Central memory CD8-positive, alpha-beta T cell (primary cell): Measurements from ENCODE around the gene CCDC196.

Source experiments
- ATAC-seq: fragments of 150-1000 bp; cut with Tn5 transposase; replicated peaks from 2 replicates; pipeline ENCODE4 v1.10.0; 2022; ENCODE audit warnings: mild to moderate bottlenecking, moderate FRiP score, moderate number of reproducible peaks; ENCODE audit not compliant: poor library complexity, severe bottlenecking; ENCODE audit errors: extremely low read depth
- DNase-seq, 2 donors: peaks; one replicate each; pipeline ENCODE4 v3.0.0; 2021; ENCODE audit warnings: low spot score in 2 of 2
- H3K27ac Mint-ChIP-seq: one replicate; pipeline ENCODE4 v1.8.0; 2022; ENCODE audit warnings: low read depth, mild to moderate bottlenecking, moderate library complexity, mixed read lengths
- H3K27me3 Mint-ChIP-seq: one replicate; pipeline ENCODE4 v1.8.0; 2022; ENCODE audit warnings: mixed read lengths
- H3K36me3 Mint-ChIP-seq: one replicate; pipeline ENCODE4 v1.8.0; 2022; ENCODE audit warnings: mild to moderate bottlenecking, moderate library complexity, mixed read lengths; ENCODE audit not compliant: insufficient read depth
- H3K4me1 Mint-ChIP-seq: one replicate; pipeline ENCODE4 v1.8.0; 2022; ENCODE audit warnings: mixed read lengths
- H3K4me3 Mint-ChIP-seq: one replicate; pipeline ENCODE4 v1.8.0; 2022; ENCODE audit warnings: mild to moderate bottlenecking, moderate library complexity, mixed read lengths
- H3K9me3 Mint-ChIP-seq: one replicate; pipeline ENCODE4 v1.8.0; 2022; ENCODE audit warnings: mixed read lengths

Gene CCDC196

GRCh38 chr14:66485910-66486421, at the start of gene CCDC196:
TSS of gene CCDC196 (plus strand) at chr14:66486371. CDS start at chr14:66486503, 132 bp downstream.
- Mint-ChIP-seq H3K4me1 (no peaks in the 10 kb centered on the region), H3K27ac (no peak within 1 kb of the TSS)
- no peak for ATAC-seq

DNA sequence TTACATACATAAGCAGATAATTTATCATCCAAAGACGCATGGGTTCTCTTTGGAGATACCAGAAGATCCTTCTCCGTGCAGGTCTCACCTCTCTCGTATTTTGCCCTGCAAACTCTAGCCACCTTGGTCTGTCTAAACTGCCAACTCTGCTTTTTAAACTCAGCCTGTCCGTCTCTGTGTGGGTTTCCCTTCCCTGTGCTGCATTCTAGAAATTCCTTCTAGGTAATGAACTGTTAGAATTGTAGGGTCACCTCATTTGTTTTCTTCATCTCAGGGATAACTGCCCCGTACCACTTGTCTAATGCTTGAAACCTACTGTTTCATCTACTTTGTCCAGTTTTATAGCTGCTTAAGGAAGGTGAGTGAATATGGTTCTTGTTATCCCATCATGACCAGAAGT, 45.4 kb upstream of the CCDC196 start:
- H3K27me3 Mint-ChIP-seq = peaks cover 12% of the 10 kb centered on the region
- no peak overlapping the region for H3K4me3 Mint-ChIP-seq
- no peak overlapping the region for H3K27ac Mint-ChIP-seq
- H3K4me1 Mint-ChIP-seq = no peaks in the 10 kb centered on the region
- H3K9me3 Mint-ChIP-seq = peaks cover 15% of the 10 kb centered on the region
- no peak for DNase-seq
- ATAC-seq = no peak
- no peaks in the 10 kb centered on the region for H3K36me3 Mint-ChIP-seq

More at GRCh38 chr14:66485910-66486421, at the start of gene CCDC196:
- no peaks in the 10 kb centered on the region for H3K9me3 Mint-ChIP-seq
- DNase-seq = no peak
- no peaks in the 10 kb centered on the region for H3K36me3 Mint-ChIP-seq
- H3K27me3 Mint-ChIP-seq = no peaks in the 10 kb centered on the region
- H3K4me3 Mint-ChIP-seq = no peak within 1 kb of the TSS

DNA sequence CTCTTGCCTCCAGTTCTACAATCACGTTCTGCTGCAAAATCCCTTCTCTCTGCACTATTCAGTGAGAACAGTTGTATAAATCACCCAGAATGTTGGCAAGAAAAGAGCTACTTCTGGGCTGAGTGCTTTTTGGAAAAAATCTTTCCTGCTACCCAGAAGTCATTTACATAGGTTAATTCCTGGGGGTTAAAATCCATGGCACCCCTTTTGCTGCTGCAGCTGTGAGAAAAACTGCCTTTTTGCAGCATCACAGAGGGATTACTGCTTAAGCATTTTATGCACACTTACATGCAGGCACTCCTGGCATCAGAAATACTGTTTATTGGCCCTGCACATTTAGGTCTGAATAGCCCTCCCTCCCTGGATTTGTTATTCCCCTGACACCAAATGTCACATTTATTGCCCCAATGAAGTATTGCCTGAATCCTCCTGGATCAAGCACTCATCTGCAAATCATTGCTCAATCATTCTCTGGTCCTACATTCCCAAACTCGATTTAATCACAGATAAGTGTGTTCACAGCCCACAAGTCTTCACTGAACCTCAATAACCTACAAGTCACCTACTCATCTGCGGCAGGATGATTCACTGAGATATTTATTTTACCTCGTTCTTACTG, 43.1 kb upstream of the CCDC196 start:
- H3K4me1 Mint-ChIP-seq = no peaks in the 10 kb centered on the region
- H3K9me3 Mint-ChIP-seq = peaks cover 15% of the 10 kb centered on the region
- no peaks in the 10 kb centered on the region for H3K36me3 Mint-ChIP-seq
- H3K27ac Mint-ChIP-seq = no peak overlapping the region
- no peak for ATAC-seq
- peaks cover 12% of the 10 kb centered on the region for H3K27me3 Mint-ChIP-seq
- DNase-seq = no peak
- H3K4me3 Mint-ChIP-seq = no peak overlapping the region

DNA sequence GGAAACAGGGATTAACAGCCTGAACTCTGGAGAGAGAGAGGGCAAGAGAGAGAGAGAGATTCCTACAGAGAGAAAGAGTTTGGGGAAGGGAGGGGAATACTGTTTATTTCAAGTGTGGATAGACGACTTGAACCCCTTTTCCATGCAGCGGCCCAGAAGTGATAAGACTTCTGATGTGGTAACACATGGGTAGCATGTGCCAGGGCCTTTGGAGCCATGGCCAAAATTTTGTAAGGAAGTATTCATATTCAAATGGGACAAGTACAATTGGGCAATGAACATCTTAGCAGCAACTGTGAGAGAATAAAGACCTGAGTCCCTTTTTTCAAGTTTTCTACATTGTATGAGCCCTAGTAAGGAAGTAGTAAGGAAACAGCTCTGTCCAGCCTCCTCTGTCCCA, 42.4 kb upstream of the CCDC196 start:
- no peak overlapping the region for H3K4me3 Mint-ChIP-seq
- peaks cover under 1% of the 10 kb centered on the region for H3K36me3 Mint-ChIP-seq
- no peak overlapping the region for H3K27ac Mint-ChIP-seq
- no peaks in the 10 kb centered on the region for H3K4me1 Mint-ChIP-seq
- peaks cover 12% of the 10 kb centered on the region for H3K27me3 Mint-ChIP-seq
- DNase-seq (no peak), ATAC-seq (no peak)
- H3K9me3 Mint-ChIP-seq = peaks cover 15% of the 10 kb centered on the region

- DNase-seq (no peak), ATAC-seq (no peak)
- H3K27ac Mint-ChIP-seq = no peak overlapping the region
- peaks cover 3% of the 10 kb centered on the region for H3K36me3 Mint-ChIP-seq
- H3K4me1 Mint-ChIP-seq = no peaks in the 10 kb centered on the region
- H3K4me3 Mint-ChIP-seq = no peak overlapping the region
- peaks cover 15% of the 10 kb centered on the region for H3K9me3 Mint-ChIP-seq
- H3K27me3 Mint-ChIP-seq = peaks cover 12% of the 10 kb centered on the region
These were observed 41.8 kb upstream of the CCDC196 start for GRCh38 chr14:66444271-66444927.

DNA sequence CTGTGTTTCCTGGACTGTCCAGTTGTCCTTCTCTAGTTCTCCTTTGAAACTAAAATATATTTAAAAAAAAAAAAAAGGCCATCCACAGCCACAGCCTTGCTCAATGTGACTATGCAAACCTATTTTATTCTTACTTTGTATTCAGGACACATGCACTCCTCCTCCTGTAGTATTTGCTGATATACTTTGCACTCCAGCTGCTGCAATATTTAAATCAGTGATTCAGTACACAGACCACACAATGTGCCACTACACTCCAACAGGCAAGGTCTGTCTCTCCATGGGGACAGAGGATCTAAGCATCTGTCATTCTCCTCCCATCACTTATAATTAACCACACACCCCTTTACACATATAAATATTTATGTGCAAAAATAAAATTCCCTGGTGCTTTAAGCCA, 40.2 kb upstream of the CCDC196 start:
- Mint-ChIP-seq H3K27me3 (peaks cover 12% of the 10 kb centered on the region), H3K36me3 (peaks cover 3% of the 10 kb centered on the region), H3K9me3 (peaks cover 1% of the 10 kb centered on the region), H3K4me1 (no peaks in the 10 kb centered on the region), H3K27ac (no peak overlapping the region), H3K4me3 (no peak overlapping the region)
- no peak for DNase-seq
- no peak for ATAC-seq

- no peak for ATAC-seq
- no peaks in the 10 kb centered on the region for H3K9me3 Mint-ChIP-seq
- H3K4me3 Mint-ChIP-seq = no peak overlapping the region
- DNase-seq = no peak
- H3K4me1 Mint-ChIP-seq = no peaks in the 10 kb centered on the region
- H3K36me3 Mint-ChIP-seq = peaks cover 4% of the 10 kb centered on the region
- H3K27ac Mint-ChIP-seq = no peak overlapping the region
- no peaks in the 10 kb centered on the region for H3K27me3 Mint-ChIP-seq
These were observed 32.7 kb upstream of the CCDC196 start for GRCh38 chr14:66453469-66453868.

GRCh38 chr14:66459603-66460002, 26.6 kb upstream of the CCDC196 start:
- peaks cover 1% of the 10 kb centered on the region for H3K36me3 Mint-ChIP-seq
- H3K27me3 Mint-ChIP-seq = no peaks in the 10 kb centered on the region
- DNase-seq (no peak), ATAC-seq (peak; percentile 88)
- H3K27ac Mint-ChIP-seq = no peak overlapping the region
- no peak overlapping the region for H3K4me3 Mint-ChIP-seq
- no peaks in the 10 kb centered on the region for H3K9me3 Mint-ChIP-seq
- H3K4me1 Mint-ChIP-seq = no peaks in the 10 kb centered on the region

GRCh38 chr14:66464261-66464660, 21.9 kb upstream of the CCDC196 start:
- Mint-ChIP-seq H3K4me1 (no peaks in the 10 kb centered on the region), H3K27me3 (no peaks in the 10 kb centered on the region), H3K9me3 (no peaks in the 10 kb centered on the region), H3K27ac (no peak overlapping the region), H3K4me3 (no peak overlapping the region), H3K36me3 (no peaks in the 10 kb centered on the region)
- DNase-seq (no peak), ATAC-seq (no peak)

GRCh38 chr14:66468778-66469367, 17.3 kb upstream of the CCDC196 start:
- Mint-ChIP-seq H3K4me3 (no peak overlapping the region), H3K27ac (no peak overlapping the region), H3K27me3 (no peaks in the 10 kb centered on the region), H3K4me1 (no peaks in the 10 kb centered on the region), H3K9me3 (no peaks in the 10 kb centered on the region), H3K36me3 (peaks cover 1% of the 10 kb centered on the region)
- DNase-seq = no peak
- ATAC-seq = no peak

DNA sequence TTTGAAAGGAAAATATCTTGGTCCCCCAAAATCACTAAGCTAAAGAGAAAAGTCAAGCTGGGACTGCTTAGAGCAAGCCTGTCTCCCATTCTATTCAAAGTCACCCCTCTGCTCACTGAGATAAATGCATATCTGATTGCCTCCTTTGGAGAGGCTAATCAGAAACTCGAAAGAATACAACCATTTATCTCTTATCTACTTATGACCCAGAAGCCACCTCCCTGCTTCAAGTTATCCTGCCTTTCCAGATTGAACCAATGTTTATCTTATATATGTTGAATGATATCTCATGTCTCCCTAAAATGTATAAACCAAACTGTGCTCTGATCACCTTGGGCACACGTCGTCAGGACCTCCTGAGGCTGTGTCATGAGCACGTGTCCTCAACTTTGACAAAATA, 14.6 kb upstream of the CCDC196 start:
- H3K36me3 Mint-ChIP-seq = peaks cover 1% of the 10 kb centered on the region
- H3K27ac Mint-ChIP-seq = no peak overlapping the region
- H3K27me3 Mint-ChIP-seq = no peaks in the 10 kb centered on the region
- ATAC-seq (no peak), DNase-seq (no peak)
- no peaks in the 10 kb centered on the region for H3K9me3 Mint-ChIP-seq
- no peaks in the 10 kb centered on the region for H3K4me1 Mint-ChIP-seq
- H3K4me3 Mint-ChIP-seq = no peak overlapping the region

DNA sequence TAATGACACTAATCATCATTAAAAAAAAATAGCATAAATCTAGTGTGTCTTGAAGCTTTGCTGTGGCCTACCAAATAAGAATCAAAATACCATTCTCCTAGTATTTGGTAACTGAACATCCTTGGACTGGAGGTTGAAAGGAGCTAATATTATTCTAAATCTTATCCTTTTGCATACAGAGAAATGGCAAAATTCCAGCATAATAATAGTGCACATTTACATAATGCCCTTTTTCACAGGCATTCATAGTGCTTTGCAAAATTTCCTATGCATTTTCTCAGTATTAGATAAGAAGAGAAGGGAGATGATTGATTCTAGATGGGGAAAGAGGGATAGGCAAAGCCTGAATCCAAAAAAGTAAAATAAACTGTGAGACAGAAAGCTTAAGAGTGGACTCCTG, 13.9 kb upstream of the CCDC196 start:
- Mint-ChIP-seq H3K9me3 (no peaks in the 10 kb centered on the region), H3K4me1 (no peaks in the 10 kb centered on the region), H3K4me3 (no peak overlapping the region), H3K27ac (no peak overlapping the region), H3K36me3 (peaks cover 1% of the 10 kb centered on the region), H3K27me3 (no peaks in the 10 kb centered on the region)
- DNase-seq (no peak), ATAC-seq (no peak)

DNA sequence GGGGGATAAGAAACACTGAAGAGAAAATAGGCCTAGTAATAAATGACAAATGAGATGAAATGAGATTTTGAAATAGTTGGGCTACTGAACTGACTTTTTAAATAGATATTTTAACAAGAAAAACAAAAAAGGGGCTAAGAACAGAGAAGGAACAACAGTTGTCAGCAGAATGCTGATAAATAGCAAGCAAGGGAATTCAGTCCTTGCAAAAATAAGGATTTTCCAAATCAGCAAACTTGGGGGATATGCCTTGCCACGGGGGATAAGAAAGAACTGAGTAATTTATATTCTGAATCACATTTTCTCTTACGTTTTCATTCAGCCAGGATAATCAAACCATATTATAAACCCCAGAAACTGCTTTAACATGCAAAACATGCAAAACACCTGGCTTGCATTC, 12.9 kb upstream of the CCDC196 start:
- no peak overlapping the region for H3K4me3 Mint-ChIP-seq
- ATAC-seq = no peak

More for the DNA sequence above, 12.9 kb upstream of the CCDC196 start:
- Mint-ChIP-seq H3K27me3 (no peaks in the 10 kb centered on the region), H3K27ac (no peak overlapping the region), H3K36me3 (peaks cover 1% of the 10 kb centered on the region), H3K4me1 (no peaks in the 10 kb centered on the region), H3K9me3 (no peaks in the 10 kb centered on the region)
- no peak for DNase-seq
